Bronchial epithelial cell (primary cell): ENCODE measurements around the gene NECAB3. TPM values are rescaled to one million over a fixed set of nuclear protein-coding genes. Genes with fewer than 3 reads are reported as not detected.

Experiments used
- DNase-seq: peaks from one replicate; pipeline ENCODE4 v3.0.0-alpha.2; 2010; ENCODE audit warnings: low read depth
- FAIRE-seq: peaks from 2 replicates; lab custom pipeline; 2011; peaks lifted over from hg19 to GRCh38; lab: Jason Lieb, UNC
- H3K27me3 ChIP-seq: 2 replicates; pipeline ENCODE4 v1.5.1; 2011; ENCODE audit warnings: low read length; ENCODE audit not compliant: control insufficient read depth, insufficient read depth
- H3K36me3 ChIP-seq: 2 replicates; pipeline ENCODE4 v1.5.1; 2011; ENCODE audit warnings: low read length; ENCODE audit not compliant: control insufficient read depth, insufficient read depth
- H3K4me3 ChIP-seq: 2 replicates; pipeline ENCODE4 v1.5.1; 2011; ENCODE audit warnings: mild to moderate bottlenecking, low read depth, low read length, control low read depth
- total RNA-seq: library from RNA; depleted of rRNA; stranded (reverse); fragments of >200 nt; gene quantifications from 2 replicates; pipeline ENCODE4 v1.2.1, GENCODE V29; 2014
- TF ChIP-seq, protein P1 (sequence below): IDR thresholded peaks from 2 replicates; pipeline ENCODE4 v1.5.1; 2011; ENCODE audit warnings: mild to moderate bottlenecking, moderate library complexity, low read length, control low read depth, inconsistent platforms; ENCODE audit not compliant: insufficient read depth, severe bottlenecking

NECAB3 gene
- total RNA-seq, 1 donor from 2014 or later = 8.7 TPM

DNA sequence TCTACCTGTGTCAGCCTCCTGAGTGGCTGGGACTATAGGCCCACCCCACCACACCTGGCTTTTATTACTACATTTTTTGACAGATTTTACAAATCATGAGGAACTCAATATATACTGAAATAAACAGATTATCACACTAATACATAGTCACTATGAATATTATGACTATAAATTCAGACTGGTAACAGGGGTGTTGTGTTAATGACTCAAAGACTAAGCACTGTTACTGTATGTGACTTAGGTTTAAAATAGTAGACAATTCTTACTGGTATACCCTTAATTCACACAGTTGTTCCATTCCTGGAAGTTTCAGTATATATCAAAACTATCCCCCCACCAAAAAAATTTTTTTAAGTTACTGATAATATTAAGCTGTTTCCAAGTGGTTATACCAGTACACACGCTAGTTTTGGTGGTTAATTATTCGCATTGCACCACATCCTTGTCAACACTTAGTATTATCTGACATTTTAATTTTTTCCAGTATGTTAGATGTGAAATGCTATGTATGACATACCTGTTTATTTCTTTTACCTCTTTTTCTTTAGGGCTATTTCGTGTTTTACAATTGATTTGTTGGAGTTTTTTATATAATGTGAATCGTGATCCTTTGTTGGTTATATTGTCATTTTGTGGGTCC is 46.5 kb downstream of the NECAB3 start:
- no peaks in the 10 kb centered on the region for H3K27me3 ChIP-seq
- FAIRE-seq (no peak), DNase-seq (no peak)
- no peak overlapping the region for H3K4me3 ChIP-seq
- peaks cover 19% of the 10 kb centered on the region for H3K36me3 ChIP-seq
- TF ChIP-seq, protein P1, sequence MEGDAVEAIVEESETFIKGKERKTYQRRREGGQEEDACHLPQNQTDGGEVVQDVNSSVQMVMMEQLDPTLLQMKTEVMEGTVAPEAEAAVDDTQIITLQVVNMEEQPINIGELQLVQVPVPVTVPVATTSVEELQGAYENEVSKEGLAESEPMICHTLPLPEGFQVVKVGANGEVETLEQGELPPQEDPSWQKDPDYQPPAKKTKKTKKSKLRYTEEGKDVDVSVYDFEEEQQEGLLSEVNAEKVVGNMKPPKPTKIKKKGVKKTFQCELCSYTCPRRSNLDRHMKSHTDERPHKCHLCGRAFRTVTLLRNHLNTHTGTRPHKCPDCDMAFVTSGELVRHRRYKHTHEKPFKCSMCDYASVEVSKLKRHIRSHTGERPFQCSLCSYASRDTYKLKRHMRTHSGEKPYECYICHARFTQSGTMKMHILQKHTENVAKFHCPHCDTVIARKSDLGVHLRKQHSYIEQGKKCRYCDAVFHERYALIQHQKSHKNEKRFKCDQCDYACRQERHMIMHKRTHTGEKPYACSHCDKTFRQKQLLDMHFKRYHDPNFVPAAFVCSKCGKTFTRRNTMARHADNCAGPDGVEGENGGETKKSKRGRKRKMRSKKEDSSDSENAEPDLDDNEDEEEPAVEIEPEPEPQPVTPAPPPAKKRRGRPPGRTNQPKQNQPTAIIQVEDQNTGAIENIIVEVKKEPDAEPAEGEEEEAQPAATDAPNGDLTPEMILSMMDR = no peak

DNA sequence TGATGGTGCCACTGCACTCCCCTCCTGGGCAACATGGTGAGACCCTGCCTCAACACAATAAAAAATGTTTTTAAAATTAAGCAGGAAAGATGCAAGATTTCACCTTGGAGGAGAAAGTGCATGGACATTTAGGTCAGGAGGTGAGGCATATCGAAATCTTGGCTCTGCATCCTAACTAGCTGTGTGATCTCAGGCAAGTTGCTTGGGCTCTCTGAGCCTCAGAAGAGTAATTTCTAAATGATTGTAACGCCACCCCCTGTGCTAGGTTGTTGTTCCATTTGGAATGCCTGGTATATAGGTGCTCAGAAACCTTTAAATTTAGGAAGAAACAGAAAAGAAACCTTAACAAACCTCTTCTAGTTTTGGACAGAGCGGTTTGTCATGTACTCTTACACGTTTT is 48.0 kb downstream of the NECAB3 start:
- DNase-seq (no peak), FAIRE-seq (no peak)
- no peaks in the 10 kb centered on the region for H3K27me3 ChIP-seq
- H3K36me3 ChIP-seq = peaks cover 17% of the 10 kb centered on the region
- TF ChIP-seq, protein P1 = no peak
- H3K4me3 ChIP-seq = no peak overlapping the region

- no peak for DNase-seq
- no peak for FAIRE-seq
- H3K27me3 ChIP-seq = no peaks in the 10 kb centered on the region
- peaks cover 13% of the 10 kb centered on the region for H3K36me3 ChIP-seq
- H3K4me3 ChIP-seq = no peak overlapping the region
- TF ChIP-seq, protein P1 = no peak
Observed at GRCh38 chr20:33624399-33624798, 49.8 kb downstream of the NECAB3 start.

DNA sequence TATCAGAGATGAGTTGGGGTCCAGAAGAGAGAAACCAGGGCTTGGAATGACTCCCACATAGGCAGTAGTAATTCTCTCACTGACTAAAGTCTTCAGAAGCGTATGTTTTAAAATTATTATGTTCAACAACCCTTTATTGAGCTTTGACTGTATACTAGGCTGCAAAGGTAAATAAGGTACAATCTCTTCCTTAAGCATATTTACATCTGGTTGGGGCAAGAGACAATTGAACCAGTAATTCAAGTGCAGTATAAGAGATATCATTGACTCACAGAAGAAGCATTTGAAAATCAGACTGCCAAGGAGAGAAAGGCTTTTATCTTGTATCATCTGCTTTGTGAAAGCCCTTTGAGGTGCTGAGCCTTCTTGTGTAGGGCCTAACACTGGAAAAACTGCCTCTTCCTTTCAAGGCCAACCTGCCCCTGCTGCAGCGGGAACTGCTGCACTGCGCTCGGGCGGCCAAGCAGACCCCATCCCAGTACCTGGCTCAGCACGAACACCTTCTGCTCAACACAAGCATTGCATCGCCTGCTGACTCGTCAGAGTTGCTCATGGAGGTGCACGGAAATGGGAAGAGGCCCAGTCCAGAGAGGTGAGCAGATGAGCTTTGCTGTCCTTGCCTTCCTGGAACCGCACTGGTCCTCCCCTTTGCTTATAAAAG is 51.4 kb downstream of the NECAB3 start:
- TF ChIP-seq, protein P1 = no peak
- FAIRE-seq (no peak), DNase-seq (no peak)
- no peaks in the 10 kb centered on the region for H3K27me3 ChIP-seq
- peaks cover 13% of the 10 kb centered on the region for H3K36me3 ChIP-seq
- H3K4me3 ChIP-seq = no peak overlapping the region

DNA sequence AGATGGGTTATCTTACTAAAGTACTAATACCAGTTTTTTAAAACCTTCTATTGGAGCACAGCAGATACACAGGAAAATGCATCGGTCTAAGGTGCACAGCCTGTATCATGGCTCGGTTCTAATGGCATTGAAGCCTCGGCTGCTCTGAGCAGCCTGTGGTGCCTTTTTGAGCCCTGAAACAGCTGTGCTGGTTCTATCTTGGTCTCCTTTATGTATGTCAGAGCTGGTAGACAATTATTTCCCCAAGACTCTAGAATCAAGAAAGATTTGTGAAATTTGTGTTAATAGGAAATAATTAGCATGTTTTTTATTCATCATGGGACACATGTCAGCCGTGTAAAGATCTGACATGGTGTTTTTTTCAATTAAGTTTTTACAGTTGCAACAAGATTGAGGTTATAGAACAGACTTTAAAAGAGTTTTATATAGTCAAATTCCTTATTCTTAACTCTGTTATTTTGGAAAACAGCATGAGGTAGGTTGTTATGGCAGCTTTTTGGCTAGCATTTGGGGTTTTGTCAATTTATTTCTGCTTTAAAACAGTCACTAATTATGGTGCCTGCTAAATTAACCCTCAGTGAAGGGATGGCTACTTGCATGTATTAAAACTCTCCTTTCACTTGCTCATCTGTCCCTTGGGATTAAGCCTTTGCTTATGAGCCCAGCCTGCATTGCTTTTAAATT is 52.4 kb downstream of the NECAB3 start:
- peaks cover 13% of the 10 kb centered on the region for H3K36me3 ChIP-seq
- H3K4me3 ChIP-seq = no peak overlapping the region
- TF ChIP-seq, protein P1 = no peak
- no peaks in the 10 kb centered on the region for H3K27me3 ChIP-seq
- FAIRE-seq (no peak), DNase-seq (no peak)
